HG03108 (cell line): ENCODE measurements around the gene ECPAS.
A peak's percentile ranks its signal among the peaks of the same experiment; 100 is the strongest.
"Not testable (repeated sequence)": the region's sequence is repeated elsewhere in the genome, so short reads cannot be mapped to it uniquely, and the experiment has no call there.

Experiments used
- ATAC-seq: cut with Tn5 transposase; IDR thresholded peaks from one replicate; pipeline ENCODE4 v1.9.1; 2021; ENCODE audit warnings: moderate library complexity; ENCODE audit not compliant: unreplicated experiment

The ECPAS gene

GRCh38 chr9:111483858-111484571 lies at the start of gene ECPAS:
Gene ECPAS, minus strand, starts transcription at chr9:111484383. Its CDS starts 11,465 bp downstream, at chr9:111472918.
- ATAC-seq = peak; percentile 49

- ATAC-seq = no peak
Measured at GRCh38 chr9:111533099-111533790, 49.1 kb upstream of the ECPAS start.

GRCh38 chr9:111531716-111532115 lies 47.5 kb upstream of the ECPAS start:
- no peak for ATAC-seq

GRCh38 chr9:111529787-111530186 lies 45.6 kb upstream of the ECPAS start:
- ATAC-seq = no peak

- ATAC-seq = no peak
Measured at GRCh38 chr9:111527347-111527746, 43.2 kb upstream of the ECPAS start.

GRCh38 chr9:111525056-111525977 lies 41.1 kb upstream of the ECPAS start, which contains the start of gene ZNF483:
Gene ZNF483, plus strand, starts transcription at chr9:111525179. Its CDS starts 2,217 bp downstream, at chr9:111527396.
- ATAC-seq = no peak

- no peak for ATAC-seq
Measured at GRCh38 chr9:111524731-111525055, 40.5 kb upstream of the ECPAS start.

GRCh38 chr9:111516061-111516465 lies 31.9 kb upstream of the ECPAS start:
- no peak for ATAC-seq

GRCh38 chr9:111514967-111515366 lies 30.8 kb upstream of the ECPAS start:
- no peak for ATAC-seq

- ATAC-seq = not testable (repeated sequence)
Measured at GRCh38 chr9:111511581-111511980, 27.4 kb upstream of the ECPAS start.

- ATAC-seq = no peak
Measured at GRCh38 chr9:111502506-111502905, 18.3 kb upstream of the ECPAS start.

- no peak for ATAC-seq
Measured at GRCh38 chr9:111501648-111502047, 17.5 kb upstream of the ECPAS start.

- ATAC-seq = no peak
Measured at GRCh38 chr9:111501005-111501562, 16.9 kb upstream of the ECPAS start.

GRCh38 chr9:111497196-111497595 lies 13.0 kb upstream of the ECPAS start:
- not testable (repeated sequence) for ATAC-seq

GRCh38 chr9:111484572-111484894 lies 350 bp upstream of the ECPAS start:
- ATAC-seq = no peak

GRCh38 chr9:111483439-111483857 lies 735 bp downstream of the ECPAS start:
- peak; percentile 26 for ATAC-seq

GRCh38 chr9:111482694-111483438 lies 1.3 kb downstream of the ECPAS start:
- peak; percentile 55 for ATAC-seq

GRCh38 chr9:111481885-111482636 lies 2.1 kb downstream of the ECPAS start:
- no peak for ATAC-seq

- no peak for ATAC-seq
Measured at GRCh38 chr9:111477677-111478076, 6.5 kb downstream of the ECPAS start.

- ATAC-seq = no peak
Measured at GRCh38 chr9:111475195-111475594, 9.0 kb downstream of the ECPAS start.
